Liver (tissue), 9 donors: Measurements from ENCODE around the gene SEMA3B. TPM values are rescaled to one million over a fixed set of nuclear protein-coding genes. Genes with fewer than 3 reads are reported as not detected.

Source experiments
- DNase-seq: peaks from one replicate; pipeline ENCODE4 v3.0.0-alpha.2; 2017; ENCODE audit warnings: low spot score
- H3K27ac ChIP-seq, 2 donors: one replicate each; pipeline ENCODE4 v1.7.0; 2013; ENCODE audit warnings: inconsistent platforms in 2 of 2, low read length in 2 of 2, control low read depth in 1 of 2, low read depth in 1 of 2, mild to moderate bottlenecking in 1 of 2
- H3K27me3 ChIP-seq, 4 donors: one replicate each; pipeline versions ENCODE4 v1.6.1 to v1.7.0; 2013; ENCODE audit warnings: low read length in 3 of 4, inconsistent platforms in 1 of 4, mild to moderate bottlenecking in 1 of 4, moderate library complexity in 1 of 4; ENCODE audit not compliant: control insufficient read depth in 4 of 4, insufficient read depth in 4 of 4
- H3K36me3 ChIP-seq, 4 donors: one replicate each; pipeline versions ENCODE4 v1.6.1 to v1.7.0; 2013; ENCODE audit warnings: low read length in 3 of 4, mild to moderate bottlenecking in 3 of 4, low read depth in 1 of 4, moderate library complexity in 1 of 4; ENCODE audit not compliant: control insufficient read depth in 4 of 4, insufficient read depth in 3 of 4
- H3K4me1 ChIP-seq, 4 donors: one replicate each; pipeline versions ENCODE4 v1.6.1 to v1.7.0; 2013; ENCODE audit warnings: low read length in 3 of 4, mild to moderate bottlenecking in 3 of 4, moderate library complexity in 1 of 4; ENCODE audit not compliant: control insufficient read depth in 4 of 4, insufficient read depth in 4 of 4
- H3K4me3 ChIP-seq, 3 donors: one replicate each; pipeline versions ENCODE4 v1.6.1 to v1.7.0; 2013; ENCODE audit warnings: low read length in 3 of 3, control low read depth in 1 of 3, low read depth in 1 of 3, mild to moderate bottlenecking in 1 of 3
- H3K9ac ChIP-seq, 2 donors: one replicate each; pipeline ENCODE4 v1.7.0; 2013; ENCODE audit warnings: low read length in 2 of 2, mild to moderate bottlenecking in 2 of 2, moderate library complexity in 2 of 2, control low read depth in 1 of 2, low read depth in 1 of 2
- H3K9me3 ChIP-seq, 4 donors: one replicate each; pipeline versions ENCODE4 v1.6.1 to v1.7.0; 2013; ENCODE audit warnings: low read length in 3 of 4; ENCODE audit not compliant: control insufficient read depth in 4 of 4
- FOXA1 ChIP-seq: IDR thresholded peaks from 2 replicates; pipeline ENCODE4 v1.6.1; 2016; ENCODE audit warnings: antibody characterized with exemption
- FOXA2 ChIP-seq: IDR thresholded peaks from 2 replicates; pipeline ENCODE4 v1.6.1; 2016; ENCODE audit warnings: antibody characterized with exemption
- HNF4A ChIP-seq, 2 donors: conservative IDR thresholded peaks; 2 replicates each; pipeline ENCODE4 v1.6.1; 2016; ENCODE audit warnings: antibody characterized with exemption in 2 of 2, mild to moderate bottlenecking in 2 of 2
- NR2F2 ChIP-seq: IDR thresholded peaks from 2 replicates; pipeline ENCODE4 v1.6.1; 2016; ENCODE audit warnings: antibody characterized with exemption
- RAD21 ChIP-seq, 2 donors: IDR thresholded peaks; 2 replicates each; pipeline ENCODE4 v1.6.1; 2016; ENCODE audit warnings: antibody characterized with exemption in 2 of 2, mild to moderate bottlenecking in 2 of 2
- REST ChIP-seq: IDR thresholded peaks from 2 replicates; pipeline ENCODE4 v1.6.1; 2016; ENCODE audit warnings: antibody characterized with exemption, mild to moderate bottlenecking
- SP1 ChIP-seq: IDR thresholded peaks from 2 replicates; pipeline ENCODE4 v1.6.1; 2018; ENCODE audit warnings: antibody characterized with exemption, mild to moderate bottlenecking
- WGBS: extraction: QIAGEN DNeasy Blood & Tissue Kit; methylation state at CpG from one replicate; pipeline ENCODE4 v1.1.7; 2013; 5-methylcytosine and 5-hydroxymethylcytosine counted together
- polyA plus RNA-seq, 2 donors: library from polyadenylated mRNA; stranded (reverse) in 1 of 2; unstranded in 1 of 2; fragments of 200-250 nt in 1 of 2; fragments of >200 nt in 1 of 2; fragmentation: Nextera tagmentation in 1 of 2; extraction: Ambion mirVana in 1 of 2; gene quantifications; one replicate each; pipeline versions ENCODE4 v1.2.1 to v1.2.3, GENCODE V29; 2013 to 2015
- total RNA-seq, 2 donors: library from RNA; depleted of rRNA; stranded (reverse); fragments of >200 nt; gene quantifications; one replicate each; pipeline ENCODE4 v1.2.3, GENCODE V29; 2014
- donor health status: healthy.
- donor health status: healthy.
- donor health status: healthy.
- donor health status: healthy.
- donor health status: healthy.

The SEMA3B gene
- total and polyA plus RNA-seq, 4 donors: 0.40 to 1.5 (median 0.93) TPM

GRCh38 chr3:50294089-50294488 is 25.1 kb downstream of the SEMA3B start:
- Histone ChIP-seq H3K9ac (no peak overlapping the region), H3K4me1 (peaks cover 10 to 39% (median 27%) of the 10 kb centered on the region in 4 donors), H3K4me3 (no peak overlapping the region), H3K36me3 (peaks cover 2 to 13% (median 6%) of the 10 kb centered on the region in 4 donors), H3K27me3 (no peaks in the 10 kb centered on the region), H3K27ac (no peak overlapping the region), H3K9me3 (no peaks in the 10 kb centered on the region)
- WGBS: 92% methylated on average over 4 of the region's 4 CpGs
- no peak for DNase-seq
- TF ChIP-seq SP1 (no peak), FOXA1 (no peak)

GRCh38 chr3:50294492-50295403 is 25.8 kb downstream of the SEMA3B start:
- peaks cover 2 to 7% (median 2%) of the 10 kb centered on the region in 4 donors for H3K36me3 ChIP-seq
- H3K27ac ChIP-seq: no peak overlapping the region

GRCh38 chr3:50295553-50296431 is 26.8 kb downstream of the SEMA3B start:
- no peaks in the 10 kb centered on the region for H3K27me3 ChIP-seq
- 93% methylated on average over 8 of the region's 8 CpGs for WGBS
- peaks cover 0 to 3% (median 0%) of the 10 kb centered on the region in 4 donors for H3K36me3 ChIP-seq
- no peak overlapping the region for H3K9ac ChIP-seq
- DNase-seq: no peak
- H3K4me1 ChIP-seq: peaks cover 10 to 44% (median 35%) of the 10 kb centered on the region in 4 donors
- TF ChIP-seq NR2F2: no peak
- no peak for TF ChIP-seq REST
- H3K4me3 ChIP-seq: no peak overlapping the region
- H3K27ac ChIP-seq: no peak overlapping the region
- no peaks in the 10 kb centered on the region for H3K9me3 ChIP-seq

More at GRCh38 chr3:50294492-50295403, 25.8 kb downstream of the SEMA3B start:
- peaks cover 10 to 40% (median 28%) of the 10 kb centered on the region in 4 donors for H3K4me1 ChIP-seq
- TF ChIP-seq FOXA2 (no peak), RAD21 (IDR thresholded peaks at IDR 0.05) (no peak), HNF4A (conservative IDR thresholded peaks at IDR 0.05) (peak; percentile 16 to 22)
- DNase-seq: no peak
- no peak overlapping the region for H3K4me3 ChIP-seq
- no peak overlapping the region for H3K9ac ChIP-seq
- H3K27me3 ChIP-seq: no peaks in the 10 kb centered on the region
- WGBS: 91% methylated on average over 22 of the region's 22 CpGs
- H3K9me3 ChIP-seq: no peaks in the 10 kb centered on the region
